CD4-positive, alpha-beta T cell treated with Interferon gamma for 1 hour (primary cell): ENCODE results near the gene QTRT2.

ENCODE experiments used
- DNase-seq: peaks from one replicate; pipeline ENCODE4 v3.0.0-alpha.2; 2020

Gene QTRT2

DNA sequence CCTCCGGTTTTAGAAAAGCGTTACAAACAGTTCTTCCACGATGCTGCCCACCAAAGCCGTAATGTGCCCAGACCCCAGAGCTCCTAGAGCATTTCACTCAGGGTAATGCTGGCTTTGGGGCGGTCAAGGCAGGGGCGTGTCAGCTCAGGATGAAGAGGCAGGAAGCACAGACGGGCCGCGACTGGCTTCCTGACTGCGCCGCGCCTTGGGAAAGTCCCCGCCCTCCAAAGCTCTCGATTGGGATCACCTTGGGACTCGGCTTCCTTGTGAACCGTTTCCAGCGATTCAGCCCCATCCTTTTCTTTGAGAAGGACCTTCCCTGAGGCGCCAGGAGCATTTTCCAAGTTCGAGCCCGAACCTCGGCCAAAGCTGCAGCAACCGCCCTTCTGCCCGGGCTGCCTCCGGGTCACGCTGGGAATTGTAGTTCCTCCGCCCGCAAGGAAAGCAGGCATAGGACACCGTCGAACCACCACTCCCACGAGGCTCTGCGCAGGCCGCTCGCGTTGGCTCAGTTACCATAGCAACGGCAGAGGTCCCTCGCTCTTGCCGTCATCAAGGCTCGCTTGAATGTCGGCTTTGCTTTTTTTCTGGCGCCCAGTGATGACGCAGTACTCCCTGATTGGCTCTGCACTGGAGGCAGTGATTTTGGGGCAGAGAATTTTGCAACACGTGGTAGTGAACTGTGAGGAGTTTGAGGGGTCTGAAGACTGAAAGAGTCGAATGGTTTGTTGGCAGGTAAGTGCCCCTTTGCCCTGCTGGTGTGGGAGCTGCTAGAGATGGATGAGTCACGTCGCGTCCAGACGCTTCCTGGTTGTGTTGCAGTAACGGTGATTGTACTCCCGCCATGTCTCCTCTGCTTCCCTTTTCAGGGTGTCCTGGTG is at the start of gene QTRT2, which contains the start of gene CCDC191:
Gene QTRT2 (plus strand): TSS at position 608 of the 881 bp plus-strand sequence. CDS start 8,521 bp downstream, outside the sequence.
Gene CCDC191 (minus strand): TSS at position 397 of the 881 bp plus-strand sequence. CDS start 60 bp downstream, at position 337.
- peak; percentile 99 for DNase-seq

GRCh38 chr3:114011059-114011797 is 45.3 kb upstream of the QTRT2 start:
- no peak for DNase-seq

DNA sequence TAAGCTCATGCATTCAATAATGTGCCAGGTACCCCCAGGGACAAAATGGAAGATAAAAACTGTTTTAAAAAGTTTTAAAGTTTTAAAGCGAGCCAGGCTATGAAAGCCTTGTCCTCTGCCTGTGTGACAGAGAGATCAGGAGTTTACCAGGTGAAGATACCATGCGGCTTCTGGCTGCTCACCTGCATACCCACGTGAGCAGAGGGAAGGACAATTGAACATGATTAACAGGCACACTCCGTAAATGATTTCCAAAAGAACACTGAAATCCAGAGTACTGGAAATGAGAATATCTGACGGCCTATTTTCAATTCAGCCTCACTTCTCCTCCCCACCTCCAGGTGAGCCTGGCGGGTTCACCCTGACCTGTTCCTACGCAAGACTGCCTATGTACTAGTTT is 42.3 kb upstream of the QTRT2 start:
- DNase-seq = no peak

DNA sequence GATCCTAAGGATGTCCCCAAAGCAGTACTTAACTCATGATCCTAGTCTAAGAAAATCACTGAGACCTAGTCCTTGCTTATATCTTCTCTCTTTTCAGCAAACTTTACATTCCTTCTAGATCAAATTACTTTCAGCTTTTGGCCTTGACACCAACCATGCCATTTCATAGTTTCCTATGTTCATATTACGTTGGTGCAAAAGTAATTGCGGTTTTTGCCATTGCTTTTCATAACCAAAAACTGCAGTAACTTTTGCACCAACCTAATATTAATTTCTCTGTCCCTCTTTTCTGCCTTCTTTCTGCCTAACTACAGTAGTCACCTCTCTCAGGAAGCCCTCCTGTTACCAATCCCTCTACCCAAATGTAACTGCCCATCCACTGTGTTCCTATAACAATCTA is 37.1 kb upstream of the QTRT2 start:
- DNase-seq = no peak

DNA sequence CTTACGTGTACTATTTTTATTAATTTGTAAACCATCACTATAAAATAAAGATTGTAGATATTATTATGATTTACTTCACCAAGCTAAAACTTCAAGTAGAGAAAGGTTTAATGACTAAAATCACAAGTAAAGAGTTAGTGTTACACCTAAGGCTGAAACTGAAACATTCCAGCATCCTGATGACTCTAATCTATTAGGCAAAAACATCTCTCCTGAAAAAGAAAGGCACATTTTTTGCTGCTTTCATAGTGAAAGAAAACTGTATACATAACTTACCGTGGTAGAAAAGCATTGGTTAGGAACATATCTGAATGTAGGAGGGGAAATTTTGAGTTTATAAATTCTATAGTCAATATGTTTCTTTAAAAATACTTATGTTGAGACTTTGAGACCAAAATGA is 35.6 kb upstream of the QTRT2 start:
- DNase-seq = no peak

DNA sequence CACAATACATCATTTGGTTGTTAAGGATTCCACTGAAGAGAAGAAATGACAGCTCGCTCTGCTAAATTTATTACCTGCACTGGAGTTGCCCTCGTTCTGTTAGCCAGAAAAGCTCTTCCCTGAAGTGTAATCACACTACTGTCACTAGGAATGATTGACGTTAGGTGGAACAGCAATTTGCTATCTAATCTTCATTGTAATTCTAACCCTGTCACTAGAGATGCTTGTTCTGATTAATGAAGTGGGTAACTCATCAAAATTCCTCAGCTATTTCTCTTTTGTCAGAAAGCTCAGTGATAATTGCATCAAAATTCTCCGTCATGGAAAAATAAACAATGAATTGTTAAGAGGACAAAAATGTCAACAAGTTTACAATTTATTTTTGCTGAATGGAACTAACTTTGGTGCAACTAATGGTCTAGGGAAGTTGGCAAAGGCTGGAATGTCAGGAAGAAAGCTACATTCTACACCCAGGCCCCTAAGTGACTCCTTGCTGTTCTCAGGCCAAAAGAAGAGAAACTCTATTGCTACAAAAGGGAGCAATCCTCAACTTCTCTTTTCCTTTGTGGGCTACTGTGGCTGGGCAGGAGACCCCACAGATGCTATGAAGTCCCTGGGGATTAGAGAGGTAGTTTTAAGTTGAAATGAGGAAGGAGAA is 34.3 kb upstream of the QTRT2 start:
- no peak for DNase-seq

DNA sequence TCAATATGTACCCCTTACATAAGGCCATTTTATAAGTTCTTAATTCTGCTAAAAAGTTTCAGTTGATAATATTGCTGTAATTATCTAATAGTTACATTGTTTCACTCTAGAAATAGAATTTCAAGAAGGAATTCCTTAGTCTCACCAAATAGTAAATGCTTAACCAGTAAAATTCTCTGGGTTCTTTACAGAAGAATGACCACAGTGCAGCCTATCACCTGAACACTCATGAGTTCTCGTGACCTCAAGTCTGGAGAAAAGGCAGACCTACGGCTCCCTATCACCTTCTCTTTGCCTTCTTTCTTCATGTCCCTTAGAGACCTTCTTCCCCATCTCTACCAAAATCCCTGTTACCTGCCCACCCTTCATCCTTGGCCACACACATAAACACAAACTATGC is 31.1 kb upstream of the QTRT2 start:
- no peak for DNase-seq

DNA sequence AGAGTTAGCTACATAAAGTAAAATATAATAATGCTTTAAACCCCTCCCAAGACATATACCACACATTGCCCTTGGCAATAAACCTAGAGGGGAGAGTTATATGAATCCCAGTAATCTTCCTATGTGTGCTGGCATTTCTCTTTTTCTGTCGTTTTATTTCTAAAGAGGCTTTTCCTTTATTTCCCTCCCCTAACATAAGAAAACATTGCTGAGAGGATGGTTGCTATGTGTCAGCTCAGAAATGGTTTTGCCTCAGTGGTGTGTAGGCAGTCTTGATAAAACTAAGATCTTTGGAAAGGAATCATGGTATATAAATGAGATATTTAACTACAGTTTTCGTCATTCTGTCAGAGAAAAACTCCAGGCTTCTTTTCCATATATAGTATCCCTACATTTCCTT is 30.2 kb upstream of the QTRT2 start:
- no peak for DNase-seq

GRCh38 chr3:114033721-114034120 is 22.8 kb upstream of the QTRT2 start:
- DNase-seq = no peak

- DNase-seq = no peak
Observed at GRCh38 chr3:114034211-114034610, 22.3 kb upstream of the QTRT2 start.

DNA sequence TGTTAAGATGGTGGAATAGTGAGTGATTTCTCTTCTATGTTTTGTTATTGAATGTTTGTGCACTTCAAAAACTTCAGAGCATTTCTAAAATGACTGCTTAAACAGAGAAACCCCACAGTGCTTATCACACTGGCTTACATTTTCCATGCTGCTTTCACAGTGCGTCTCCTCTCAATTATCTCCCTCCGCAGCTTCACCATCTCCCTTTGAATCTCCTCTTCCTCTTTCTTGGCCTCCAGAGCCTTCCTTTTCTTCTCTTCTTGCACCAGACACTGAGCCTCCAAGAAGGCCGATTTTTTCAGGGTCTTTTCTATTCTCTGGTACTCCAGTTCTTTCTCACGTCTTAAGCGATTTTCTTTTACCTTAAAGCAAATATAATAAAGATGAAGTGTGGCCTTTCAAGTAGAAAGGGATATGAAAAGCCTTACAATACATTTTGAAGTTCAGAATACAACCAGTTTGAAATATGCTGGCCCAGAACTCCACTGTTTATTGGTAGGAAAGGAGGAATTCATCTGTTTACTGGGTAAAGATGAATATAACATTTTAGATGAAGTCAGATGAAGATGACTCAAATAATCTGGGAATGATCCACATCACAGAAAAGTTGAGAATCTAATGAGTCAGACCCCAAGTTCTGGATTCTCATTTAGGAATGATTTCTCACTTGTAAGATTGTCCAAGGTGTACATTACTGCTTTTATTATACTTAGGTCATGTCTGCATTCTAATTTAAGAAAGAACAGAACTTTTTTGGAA is 21.6 kb upstream of the QTRT2 start:
- no peak for DNase-seq

DNA sequence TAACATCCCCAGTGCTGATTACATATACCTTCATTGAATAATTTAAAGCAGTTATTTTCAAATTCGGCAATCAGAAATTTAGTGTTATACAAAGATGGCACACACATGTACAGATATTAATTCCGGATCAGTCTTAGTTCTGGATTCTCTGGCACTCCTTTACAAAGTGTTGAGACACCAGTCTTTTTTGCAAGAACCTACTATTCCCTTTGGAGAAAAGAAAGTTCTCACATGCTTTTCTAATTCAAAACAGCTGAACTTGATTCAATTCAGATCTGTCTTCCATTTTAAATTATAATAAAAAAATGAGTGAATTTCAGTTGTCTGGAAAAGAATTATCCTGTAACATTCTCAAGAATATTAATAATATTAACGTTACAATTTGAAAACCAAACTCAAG is 20.6 kb upstream of the QTRT2 start:
- DNase-seq = no peak

DNA sequence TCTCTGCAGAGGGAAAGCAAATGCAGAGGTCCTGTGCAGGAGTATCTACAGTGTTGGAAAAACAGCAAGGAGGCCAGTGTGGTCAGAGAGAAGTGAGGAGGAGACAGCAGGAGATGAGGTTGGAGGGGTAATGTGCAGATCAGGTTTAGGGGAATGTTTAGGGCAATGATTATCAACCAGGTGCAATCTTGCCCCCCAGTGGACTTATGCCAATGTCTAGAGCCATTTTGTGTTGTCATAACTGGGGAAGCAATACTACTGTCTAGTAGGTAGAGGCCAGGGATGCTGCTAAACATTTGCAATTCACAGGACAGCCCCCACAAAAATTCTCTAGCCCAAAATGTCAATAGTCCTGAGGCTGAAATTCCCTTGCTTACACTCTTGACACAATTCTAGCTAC is 13.3 kb upstream of the QTRT2 start:
- no peak for DNase-seq

DNA sequence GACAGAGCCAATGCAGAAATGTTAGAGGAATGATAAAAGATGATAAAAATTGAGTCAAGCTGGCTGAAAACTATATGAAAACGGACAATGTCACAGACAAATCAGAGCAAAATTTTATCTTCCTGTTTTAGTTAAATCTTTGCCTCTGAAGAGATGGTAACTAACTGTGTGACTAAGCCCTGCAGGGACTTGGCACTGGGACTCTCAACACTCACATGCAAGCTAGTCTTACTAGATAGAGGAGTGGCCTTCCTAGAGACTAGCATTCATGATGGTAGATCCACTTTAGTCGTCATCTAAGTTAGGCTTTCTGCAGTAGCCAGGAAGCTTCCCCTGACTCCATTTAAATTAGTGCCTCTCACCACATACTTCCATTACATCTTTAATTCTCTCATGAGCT is 4.3 kb upstream of the QTRT2 start:
- DNase-seq = no peak

GRCh38 chr3:114057011-114057347 is 442 bp downstream of the QTRT2 start:
- DNase-seq = no peak

- DNase-seq = no peak
Observed at GRCh38 chr3:114058646-114059045, 2.1 kb downstream of the QTRT2 start.

DNA sequence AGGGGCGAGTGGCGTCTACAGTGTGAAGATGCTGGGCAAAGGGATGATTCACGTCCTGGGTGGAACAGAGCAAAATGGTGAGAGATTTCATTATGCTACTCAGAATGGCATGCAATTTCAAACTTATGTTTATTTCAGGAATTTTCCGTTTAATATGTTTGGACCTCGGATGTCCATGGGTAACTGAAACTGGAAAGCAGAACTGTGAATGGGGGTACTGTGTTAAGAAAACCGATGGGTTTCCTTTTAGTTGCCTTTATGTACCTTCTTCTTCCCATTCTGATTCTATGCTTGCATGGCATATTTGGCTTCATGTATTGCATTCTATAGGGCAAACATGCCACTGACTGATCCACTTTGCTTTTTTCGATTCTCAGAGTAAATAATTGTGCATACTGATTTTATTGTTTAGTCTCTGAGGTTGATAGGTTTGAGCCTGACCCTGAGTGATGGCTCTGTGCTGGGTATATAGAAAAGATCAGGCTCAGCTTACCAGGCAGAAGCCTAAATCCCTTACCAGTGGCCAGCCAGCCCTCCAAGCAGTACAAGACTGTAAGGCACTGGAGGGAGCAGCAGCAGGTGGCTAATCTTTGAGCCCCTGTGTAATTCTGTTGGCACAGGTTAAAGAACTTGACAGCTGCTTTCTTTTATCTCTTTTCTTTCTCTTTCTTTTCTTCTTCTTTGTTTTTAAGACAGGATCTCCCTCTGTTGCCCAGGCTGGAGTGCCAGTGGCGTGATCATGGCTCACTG is 4.5 kb downstream of the QTRT2 start:
- no peak for DNase-seq

DNA sequence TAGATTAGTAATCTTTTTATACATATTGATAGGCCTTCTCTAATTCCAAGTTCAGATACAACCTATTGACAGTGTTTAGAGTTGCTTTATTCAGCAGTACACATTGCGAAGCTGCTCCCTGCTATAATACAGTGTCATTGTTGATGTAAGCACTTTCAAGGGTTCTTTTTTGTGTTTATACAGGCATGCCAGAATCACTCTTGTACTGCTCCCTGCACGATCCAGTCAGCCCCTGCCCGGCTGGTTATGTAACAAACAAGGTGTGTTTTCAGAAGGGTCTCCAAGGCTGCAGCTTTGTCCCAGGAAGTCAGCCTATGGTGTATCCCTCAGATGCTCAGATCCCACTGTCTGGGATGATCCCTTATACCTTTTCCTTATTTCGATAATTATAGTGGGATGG is 11.3 kb downstream of the QTRT2 start:
- DNase-seq = no peak

DNA sequence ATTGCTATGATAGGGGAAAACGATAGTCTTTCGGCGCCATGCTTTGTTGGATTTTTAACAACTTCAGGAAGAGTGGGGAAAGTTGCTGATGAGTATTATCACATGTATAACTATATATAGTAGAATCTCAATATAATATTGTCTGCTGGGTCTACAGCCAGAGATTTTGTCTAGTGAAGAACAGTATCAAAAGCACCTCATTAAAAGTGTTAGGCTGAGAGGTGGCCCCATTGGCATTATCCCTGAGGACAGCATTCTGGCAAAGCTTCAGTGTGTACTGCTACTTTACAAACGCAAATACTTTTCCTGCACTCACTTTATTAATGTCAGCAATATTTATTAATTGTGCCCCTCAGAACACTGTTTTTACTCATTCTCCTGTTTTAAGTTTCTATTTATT is 11.8 kb downstream of the QTRT2 start:
- no peak for DNase-seq

GRCh38 chr3:114071786-114072185 is 15.2 kb downstream of the QTRT2 start:
- no peak for DNase-seq

DNA sequence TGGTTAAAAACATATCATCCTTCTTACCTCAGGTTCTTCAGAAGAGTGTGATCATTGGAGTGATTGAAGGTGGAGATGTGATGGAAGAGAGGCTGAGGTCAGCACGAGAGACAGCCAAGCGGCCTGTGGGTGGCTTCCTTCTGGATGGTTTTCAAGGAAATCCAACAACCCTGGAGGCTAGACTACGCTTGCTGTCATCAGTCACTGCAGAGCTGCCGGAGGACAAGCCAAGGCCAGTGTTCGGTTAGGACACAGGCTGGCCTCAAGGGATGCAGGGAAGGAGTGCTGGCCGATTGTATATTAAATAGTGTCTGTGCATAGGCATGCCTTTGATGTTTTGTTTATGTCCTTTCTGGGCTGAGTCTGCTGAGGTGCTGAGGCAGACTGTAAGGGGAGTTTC is 20.2 kb downstream of the QTRT2 start:
- no peak for DNase-seq

DNA sequence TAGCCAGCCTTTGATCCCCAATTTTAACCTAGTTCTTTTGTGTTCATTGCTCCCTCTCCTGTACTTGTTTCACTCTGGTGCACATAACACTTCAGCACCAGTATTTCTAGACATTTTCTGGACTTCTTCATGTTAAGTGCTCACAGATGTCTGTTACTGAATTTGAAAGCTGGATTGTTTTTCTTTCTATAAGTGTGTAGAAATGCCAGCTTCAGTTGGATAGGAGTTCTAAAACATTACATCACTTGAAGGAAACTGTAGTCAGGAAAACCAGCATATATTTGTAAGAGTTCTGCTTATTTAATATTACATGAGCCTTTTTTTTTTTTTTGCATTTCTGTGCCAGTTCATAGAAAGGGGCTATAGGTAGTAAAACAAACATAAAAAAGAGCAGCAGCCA is 21.6 kb downstream of the QTRT2 start:
- DNase-seq = no peak
